Ramos (cell line): Measurements from ENCODE around the gene P3H3.
"Not testable (repeated sequence)": the region's sequence is repeated elsewhere in the genome, so short reads cannot be mapped to it uniquely, and the experiment has no call there.

Experiments
- in situ Hi-C: fragments of 300-500 bp; cut with MboI; formaldehyde crosslinking; loops from one replicate; pipeline ENCODE4 v1.14.3; 2022; ENCODE audit warnings: low sequenced_read_pairs; ENCODE audit not compliant: unreplicated experiment

The P3H3 gene

DNA sequence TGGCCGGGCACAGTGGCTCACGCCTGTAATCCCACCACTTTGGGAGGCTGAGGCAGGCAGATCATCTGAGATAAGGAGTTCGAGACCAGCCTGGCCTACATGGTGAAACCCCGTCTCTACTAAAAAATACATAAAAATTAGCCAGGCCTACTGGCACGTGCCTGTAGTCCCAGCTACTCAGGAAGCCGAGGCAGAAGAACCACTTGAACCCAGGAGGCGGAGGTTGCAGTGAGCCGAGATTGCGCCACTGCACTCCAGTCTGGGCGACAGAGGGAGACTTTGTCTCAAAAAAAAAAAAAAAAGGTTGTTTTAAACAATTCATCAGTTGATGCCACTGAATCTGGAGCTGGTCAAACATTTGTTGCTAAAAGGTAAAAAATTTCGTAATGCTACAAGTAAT lies 51.6 kb downstream of the P3H3 start:
- in situ Hi-C loops = not testable (repeated sequence)

DNA sequence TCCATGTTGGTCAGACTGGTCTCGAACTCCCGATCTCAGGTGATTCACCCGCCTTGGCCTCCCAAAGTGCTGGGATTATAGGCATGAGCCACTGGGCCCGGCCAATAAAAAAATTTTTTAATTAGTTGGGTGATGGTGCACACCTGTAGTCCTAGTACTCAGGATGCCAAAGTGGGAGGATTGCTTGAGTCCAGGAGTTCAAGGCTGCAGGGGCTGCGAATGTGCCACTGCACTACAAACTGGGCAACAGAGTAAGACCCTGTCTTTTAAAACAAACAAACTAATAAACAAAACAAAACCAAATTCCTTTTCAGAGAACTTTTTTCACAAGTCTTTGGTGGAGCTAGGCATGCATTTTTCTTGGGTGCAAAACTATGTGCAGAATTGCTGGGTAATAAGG lies 55.0 kb downstream of the P3H3 start:
- in situ Hi-C loops = no loop called here

DNA sequence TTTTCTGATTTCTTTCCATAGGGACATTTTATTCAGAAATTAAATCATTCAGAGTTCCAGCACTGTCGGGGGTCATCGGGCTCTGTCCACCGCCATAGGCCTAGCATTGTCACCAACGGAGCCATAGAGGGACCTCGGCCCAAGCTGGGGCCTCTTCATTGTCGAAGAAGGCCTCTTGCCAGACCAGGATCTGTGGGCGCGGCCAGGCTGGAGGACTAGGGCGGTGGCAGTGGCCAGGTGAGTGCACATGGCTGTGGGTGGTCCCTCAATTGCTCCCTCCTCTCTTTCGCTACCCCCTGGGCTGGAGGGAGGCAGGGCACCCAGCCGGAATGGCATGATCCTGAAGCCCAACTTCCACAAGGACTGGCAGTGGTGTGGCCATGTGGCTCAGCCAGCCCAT lies 55.5 kb downstream of the P3H3 start:
- in situ Hi-C loops = no loop called here

DNA sequence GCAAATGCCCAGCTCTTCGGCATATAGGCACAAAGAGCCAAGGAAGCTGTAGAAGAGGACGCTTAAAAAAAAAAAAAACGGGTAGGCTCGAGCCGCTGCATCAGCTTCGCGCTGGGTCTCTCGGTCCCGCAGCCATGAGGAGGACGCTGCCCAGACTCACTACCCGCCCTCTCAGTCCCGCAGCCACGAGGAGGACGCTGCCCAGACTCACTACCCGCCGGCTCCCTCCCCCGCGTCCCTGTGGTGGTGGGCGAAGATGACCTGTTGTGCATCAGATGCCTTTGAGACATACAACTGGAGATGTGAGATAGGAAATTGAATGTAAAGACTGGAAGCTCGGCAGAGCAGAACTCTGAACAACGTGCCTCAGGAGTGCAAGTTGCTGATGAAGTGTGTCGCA lies 56.3 kb downstream of the P3H3 start:
- in situ Hi-C loops = no loop called here

DNA sequence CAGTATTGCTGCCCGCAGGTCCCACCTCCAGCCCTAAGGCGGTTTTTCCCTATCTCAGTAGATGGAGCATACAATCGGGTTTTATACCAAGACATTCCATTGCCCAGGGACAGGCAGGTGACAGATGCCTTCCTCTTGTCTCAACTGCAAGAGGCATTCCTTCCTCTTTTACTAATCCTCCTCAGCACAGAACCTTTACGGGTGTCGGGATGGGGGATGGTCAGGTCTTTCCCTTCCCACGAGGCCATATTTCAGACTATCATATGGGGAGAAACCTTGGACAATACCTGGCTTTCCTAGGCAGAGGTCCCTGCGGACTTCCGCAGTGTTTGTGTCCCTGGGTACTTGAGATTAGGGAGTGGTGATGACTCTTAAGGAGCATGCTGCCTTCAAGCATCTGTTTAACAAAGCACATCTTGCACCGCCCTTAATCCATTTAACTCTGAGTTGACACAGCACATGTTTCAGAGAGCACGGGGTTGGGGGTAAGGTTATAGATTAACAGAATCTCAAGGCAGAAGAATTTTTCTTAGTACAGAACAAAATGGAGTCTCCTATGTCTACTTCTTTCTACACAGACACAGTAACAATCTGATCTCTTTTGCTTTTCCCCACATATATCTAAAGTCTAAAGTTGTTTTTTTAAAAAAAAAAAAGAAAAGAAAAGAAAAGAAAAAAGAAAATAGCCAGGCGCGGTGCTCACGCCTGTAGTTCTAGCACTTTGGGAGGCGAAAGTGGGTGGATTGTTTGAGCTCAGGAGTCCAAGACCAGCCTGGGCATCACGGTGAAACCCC lies 58.2 kb downstream of the P3H3 start:
- in situ Hi-C loops = not testable (repeated sequence)

DNA sequence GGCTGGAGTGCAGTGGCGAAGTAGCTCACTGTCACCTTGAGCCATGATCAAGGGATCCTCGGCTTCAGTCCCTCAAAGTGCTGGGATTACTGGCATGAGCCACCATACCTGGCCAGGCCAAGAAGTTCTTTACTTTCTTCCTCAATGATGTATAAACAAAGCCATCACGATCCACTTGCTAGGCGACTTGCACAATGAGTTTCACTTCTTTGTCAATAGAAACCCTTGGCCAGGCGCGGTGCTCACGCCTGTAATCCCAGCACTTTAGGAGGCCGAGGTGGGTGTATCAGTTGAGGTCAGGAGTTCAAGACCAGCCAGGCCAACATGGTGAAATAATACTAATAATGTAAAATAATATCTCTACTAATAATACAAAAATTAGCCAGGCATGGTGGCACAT lies 59.3 kb downstream of the P3H3 start:
- in situ Hi-C loops = no loop called here

DNA sequence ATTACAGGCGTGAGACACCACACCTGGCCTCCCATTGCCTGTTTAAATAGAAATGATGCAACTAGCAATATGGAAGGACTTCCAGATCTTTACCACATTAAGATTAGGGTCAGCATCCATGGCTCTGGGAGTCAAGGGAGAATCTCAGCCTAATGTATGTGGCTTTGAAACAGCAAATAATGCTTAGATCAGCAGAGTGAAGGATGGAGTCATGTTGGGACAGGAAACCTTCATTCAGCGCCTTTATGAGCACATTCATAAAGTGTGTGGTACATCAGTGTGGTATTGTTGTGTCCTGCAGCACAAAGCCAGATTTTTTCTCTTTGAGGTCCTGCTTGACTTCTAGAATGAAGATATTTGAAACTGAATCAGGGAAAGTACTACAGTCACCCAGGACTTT lies 60.2 kb downstream of the P3H3 start:
- in situ Hi-C loops = no loop called here

DNA sequence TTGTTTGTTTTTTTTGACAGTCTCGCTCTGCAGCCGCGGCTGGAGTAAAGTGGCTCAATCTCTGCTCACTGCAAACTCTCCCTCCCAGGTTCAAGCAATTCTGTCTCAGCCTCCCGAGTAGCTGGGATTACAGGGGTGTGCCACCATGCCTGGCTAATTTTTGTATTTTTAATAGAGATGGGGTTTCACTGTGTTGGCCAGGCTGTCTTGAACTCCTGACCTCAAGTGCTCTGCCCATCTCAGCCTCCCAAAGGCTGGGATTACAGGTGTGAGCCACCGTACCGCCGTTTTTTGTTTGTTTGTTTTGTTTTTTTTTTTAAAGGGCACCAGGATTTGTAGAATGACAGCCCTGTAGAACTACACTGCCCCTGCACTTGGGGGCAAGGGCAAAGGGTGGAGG lies 60.6 kb downstream of the P3H3 start:
- in situ Hi-C loops = not testable (repeated sequence)
